HepG2 (cell line): Measurements from ENCODE around the gene PODXL2. TPM values are rescaled to one million over a fixed set of nuclear protein-coding genes. Genes with fewer than 3 reads are reported as not detected.

ENCODE experiments used
- ATAC-seq: fragments of 200-7000 bp; cut with Tn5 transposase; 3 replicates; pipeline ENCODE4 v1.9.1; 2020; ENCODE audit warnings: mild to moderate bottlenecking, moderate library complexity
- BruUV-seq: library from RNA; stranded (reverse); fragments of 400-500 nt; replicated peaks from 2 replicates; lab custom pipeline; 2021; lab: Mats Ljungman, UMichigan
- CTCF ChIA-PET: fragments of 300-600 bp; formaldehyde crosslinking; extraction: SDS; loops from one replicate; lab custom pipeline; 2021; ENCODE audit warnings: low total read pairs, inconsistent platforms, low intra/inter-chr PET ratio; lab: Yijun Ruan, JAX
- POLR2A ChIA-PET: fragments of 350-600 bp; sonication (Branson Sonifier 250); formaldehyde crosslinking; loops from one replicate; lab custom pipeline; 2020; ENCODE audit warnings: antibody characterized with exemption, inconsistent platforms; lab: Yijun Ruan, JAX
- DNase-seq: peaks from one replicate; pipeline ENCODE4 v3.0.0-alpha.2; 2015; ENCODE audit warnings: low spot score
- FAIRE-seq: peaks from 3 replicates; lab custom pipeline; 2011; peaks lifted over from hg19 to GRCh38; lab: Jason Lieb, UNC
- H2AFZ ChIP-seq: one replicate; pipeline ENCODE4 v1.6.1; 2011; ENCODE audit warnings: low read length, inconsistent platforms
- H3K27ac ChIP-seq: fragments of 300-600 bp; 3 replicates; pipeline ENCODE4 v1.8.0; 2011; ENCODE audit warnings: mixed run types, mild to moderate bottlenecking, mixed read lengths, low read length, inconsistent platforms; ENCODE audit not compliant: insufficient read depth; ENCODE audit errors: extremely low read length
- H3K27me3 ChIP-seq, 2 experiments: fragments of 200-600 bp in 1 of 2; 2 replicates in 1 of 2; 3 replicates in 1 of 2; pipeline versions ENCODE4 v1.6.0 to v1.8.0; 2011; ENCODE audit warnings: low read length in 2 of 2, mild to moderate bottlenecking in 2 of 2, moderate library complexity in 2 of 2, inconsistent platforms in 1 of 2; ENCODE audit not compliant: insufficient read depth in 2 of 2, control insufficient read depth in 1 of 2
- H3K36me3 ChIP-seq, 2 experiments: fragments of 200-600 bp in 1 of 2; replicated peaks in 1 of 2; 2 replicates in 1 of 2; 3 replicates in 1 of 2; pipeline versions ENCODE4 v1.5.1 to v1.8.0; 2011; ENCODE audit warnings: low read length in 2 of 2, inconsistent platforms in 1 of 2; ENCODE audit not compliant: insufficient read depth in 2 of 2, control insufficient read depth in 1 of 2
- H3K4me1 ChIP-seq: 2 replicates; pipeline ENCODE4 v1.5.1; 2012; ENCODE audit warnings: low read length, inconsistent platforms; ENCODE audit not compliant: insufficient read depth
- H3K4me2 ChIP-seq: 2 replicates; pipeline ENCODE4 v1.6.0; 2011; ENCODE audit warnings: low read depth, low read length, inconsistent platforms
- H3K4me3 ChIP-seq, 3 experiments: fragments of 200-600 bp in 1 of 3; sonication (generic), shearing (Covaris generic) in 1 of 3; replicated peaks in 1 of 3; 2 replicates each; pipeline ENCODE4 v1.5.1; 2011 to 2016; ENCODE audit warnings: low read length in 3 of 3, inconsistent platforms in 2 of 3, low read depth in 2 of 3, mild to moderate bottlenecking in 2 of 3, control low read depth in 1 of 3, mixed read lengths in 1 of 3; ENCODE audit not compliant: insufficient read depth in 1 of 3
- H3K79me2 ChIP-seq: one replicate; pipeline ENCODE4 v1.6.1; 2011; ENCODE audit warnings: low read length, inconsistent platforms; ENCODE audit not compliant: insufficient read depth
- H3K9ac ChIP-seq: 2 replicates; pipeline ENCODE4 v1.6.0; 2011; ENCODE audit warnings: mild to moderate bottlenecking, low read depth, low read length, inconsistent platforms; ENCODE audit not compliant: insufficient read depth
- H3K9me3 ChIP-seq: 2 replicates; pipeline ENCODE4 v1.5.1; 2012; ENCODE audit warnings: mild to moderate bottlenecking, low read length
- H4K20me1 ChIP-seq: 2 replicates; pipeline ENCODE4 v1.6.0; 2011; ENCODE audit warnings: inconsistent platforms, mild to moderate bottlenecking, low read length, moderate library complexity; ENCODE audit not compliant: insufficient read depth
- ASH2L ChIP-seq: fragments of 300-600, 200-600 bp; sonication (generic); IDR thresholded peaks from 2 replicates; pipeline ENCODE4 v1.7.0; 2017; ENCODE audit warnings: low read depth, mild to moderate bottlenecking, moderate library complexity, mixed read lengths, low read length; ENCODE audit not compliant: insufficient read length
- MYC ChIP-seq: sonication (generic); formaldehyde crosslinking; IDR thresholded peaks from 2 replicates; pipeline ENCODE4 v1.9.0; 2021; ENCODE audit warnings: missing genetic modification reagents, borderline replicate concordance
- NCOA5 ChIP-seq: sonication (generic); formaldehyde crosslinking; IDR thresholded peaks from 2 replicates; pipeline ENCODE4 v1.4.0; 2020; ENCODE audit warnings: missing genetic modification reagents
- NR3C1 ChIP-seq: sonication (generic); formaldehyde crosslinking; IDR thresholded peaks from 2 replicates; pipeline ENCODE4 v1.4.0; 2020; ENCODE audit warnings: missing genetic modification reagents
- WGBS: methylation state at CpG from one replicate; pipeline ENCODE4 v1.1.6; 2017; ENCODE audit warnings: low lambda C conversion rate; 5-methylcytosine and 5-hydroxymethylcytosine counted together
- in situ Hi-C: cut with HindIII; loops from 2 replicates; pipeline ENCODE4 v1.10.0; 2017; ENCODE audit warnings: low pct_unique_long_range_greater_than_20kb; ENCODE audit not compliant: extremely low pct_ligation_motif_present
- intact Hi-C: fragments of 100-400 bp; cut with micrococcal nuclease; formaldehyde crosslinking; loops from one replicate; pipeline ENCODE4 v1.10.0; 2022; ENCODE audit not compliant: unreplicated experiment
- polyA plus RNA-seq, 8 experiments: library from polyadenylated mRNA; depleted of rRNA in 3 of 8; stranded (reverse) in 7 of 8; unstranded in 1 of 8; fragments of >200 nt; fragmentation: Illumina TruSeq in 4 of 8; extraction: Trizol in 4 of 8; gene quantifications; 2 replicates each; pipeline versions ENCODE4 v1.2.1 to v1.2.3, GENCODE V29; 2011 to 2016; ENCODE audit warnings: low read depth in 4 of 8, missing spikeins in 1 of 8, mixed read lengths in 1 of 8; ENCODE audit not compliant: insufficient read depth in 1 of 8
- total RNA-seq, 5 experiments: library from RNA; depleted of rRNA; stranded (reverse); fragments of >200 nt; fragmentation: Illumina TruSeq; extraction: Trizol; gene quantifications; 2 replicates each; pipeline ENCODE4 v1.2.3, GENCODE V29; 2016; ENCODE audit warnings: low read depth in 1 of 5
- TF ChIP-seq, protein P1 (sequence below), 2 experiments: sonication (generic) in 1 of 2; formaldehyde crosslinking in 1 of 2; IDR thresholded peaks; 2 replicates each; pipeline versions ENCODE4 v1.4.0 to v1.6.1; 2016 to 2020; ENCODE audit warnings: borderline replicate concordance in 1 of 2, low read depth in 1 of 2, mild to moderate bottlenecking in 1 of 2, missing genetic modification reagents in 1 of 2

Gene PODXL2
- total and polyA plus RNA-seq, 2 of the 13 experiments (the other 11 are each of a cell fraction or from before 2014, with no cell fraction given) = 20.4 to 25.1 TPM

DNA sequence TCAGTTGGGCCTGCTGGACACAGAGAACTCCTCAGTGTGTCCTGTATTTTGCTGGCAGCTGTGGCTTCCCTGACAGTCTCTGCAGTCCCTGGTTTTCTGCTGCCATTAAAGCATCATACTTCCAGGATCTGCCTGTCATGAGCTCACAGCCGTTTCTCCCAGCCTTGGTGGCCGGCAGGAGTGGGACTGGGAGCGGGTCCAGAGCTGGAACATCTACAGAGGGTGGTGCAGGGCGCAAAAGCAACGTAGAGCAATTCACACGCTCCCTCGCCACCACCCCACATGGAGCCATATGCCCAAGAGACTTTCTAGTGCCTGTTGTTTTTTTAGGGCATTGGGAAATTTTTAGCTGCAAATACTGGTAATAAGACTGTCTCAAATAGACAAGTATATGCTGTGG is 77.3 kb downstream of the PODXL2 start:
- WGBS = 86% methylated on average over 4 of the region's 7 CpGs

More for the DNA sequence above, 77.3 kb downstream of the PODXL2 start:
- no peaks in the 10 kb centered on the region for H3K79me2 ChIP-seq
- TF ChIP-seq, protein P1, sequence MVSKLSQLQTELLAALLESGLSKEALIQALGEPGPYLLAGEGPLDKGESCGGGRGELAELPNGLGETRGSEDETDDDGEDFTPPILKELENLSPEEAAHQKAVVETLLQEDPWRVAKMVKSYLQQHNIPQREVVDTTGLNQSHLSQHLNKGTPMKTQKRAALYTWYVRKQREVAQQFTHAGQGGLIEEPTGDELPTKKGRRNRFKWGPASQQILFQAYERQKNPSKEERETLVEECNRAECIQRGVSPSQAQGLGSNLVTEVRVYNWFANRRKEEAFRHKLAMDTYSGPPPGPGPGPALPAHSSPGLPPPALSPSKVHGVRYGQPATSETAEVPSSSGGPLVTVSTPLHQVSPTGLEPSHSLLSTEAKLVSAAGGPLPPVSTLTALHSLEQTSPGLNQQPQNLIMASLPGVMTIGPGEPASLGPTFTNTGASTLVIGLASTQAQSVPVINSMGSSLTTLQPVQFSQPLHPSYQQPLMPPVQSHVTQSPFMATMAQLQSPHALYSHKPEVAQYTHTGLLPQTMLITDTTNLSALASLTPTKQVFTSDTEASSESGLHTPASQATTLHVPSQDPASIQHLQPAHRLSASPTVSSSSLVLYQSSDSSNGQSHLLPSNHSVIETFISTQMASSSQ (IDR thresholded peaks at IDR 0.05; ENCODE audit: low read depth) = no peak
- TF ChIP-seq, protein P1 (CRISPR knock-in tag; IDR thresholded peaks at IDR 0.05; ENCODE audit: borderline replicate concordance) = no peak
- TF ChIP-seq NCOA5 = no peak
- TF ChIP-seq MYC (CRISPR knock-in tag) = no peak
- no peak for TF ChIP-seq ASH2L
- TF ChIP-seq NR3C1 = no peak
- no peak overlapping the region for H3K27ac ChIP-seq
- in situ Hi-C loops = no loop called here
- H3K27me3 ChIP-seq = peaks cover 4 to 29% of the 10 kb centered on the region in 2 experiments; a peak in 4 of 5 replicates
- CTCF ChIA-PET = no interaction called here
- no peak overlapping the region for H3K9ac ChIP-seq
- H3K4me3 ChIP-seq = no peak overlapping the region
- no peak for DNase-seq
- BruUV-seq = no TSS peak
- ATAC-seq = no peak
- intact Hi-C loops = no loop called here
- FAIRE-seq = no peak
- no peaks in the 10 kb centered on the region for H3K36me3 ChIP-seq
- no peak overlapping the region for H3K4me2 ChIP-seq
- no peaks in the 10 kb centered on the region for H4K20me1 ChIP-seq
- no peaks in the 10 kb centered on the region for H3K9me3 ChIP-seq
- H2AFZ ChIP-seq = no peak overlapping the region
- no peaks in the 10 kb centered on the region for H3K4me1 ChIP-seq
- POLR2A ChIA-PET = no interaction called here
